Measurements from ENCODE around the gene ZER1.
"Not testable (repeated sequence)": the region's sequence is repeated elsewhere in the genome, so short reads cannot be mapped to it uniquely, and the experiment has no call there.

Gene ZER1

GRCh38 chr9:128771745-128772519 is at the start of gene ZER1:
Gene ZER1 (minus strand): TSS chr9:128771927. CDS start chr9:128755565, 16,362 bp downstream.
- peak; percentile 31 for DNase-seq (ENCODE audit: low read depth)

DNA sequence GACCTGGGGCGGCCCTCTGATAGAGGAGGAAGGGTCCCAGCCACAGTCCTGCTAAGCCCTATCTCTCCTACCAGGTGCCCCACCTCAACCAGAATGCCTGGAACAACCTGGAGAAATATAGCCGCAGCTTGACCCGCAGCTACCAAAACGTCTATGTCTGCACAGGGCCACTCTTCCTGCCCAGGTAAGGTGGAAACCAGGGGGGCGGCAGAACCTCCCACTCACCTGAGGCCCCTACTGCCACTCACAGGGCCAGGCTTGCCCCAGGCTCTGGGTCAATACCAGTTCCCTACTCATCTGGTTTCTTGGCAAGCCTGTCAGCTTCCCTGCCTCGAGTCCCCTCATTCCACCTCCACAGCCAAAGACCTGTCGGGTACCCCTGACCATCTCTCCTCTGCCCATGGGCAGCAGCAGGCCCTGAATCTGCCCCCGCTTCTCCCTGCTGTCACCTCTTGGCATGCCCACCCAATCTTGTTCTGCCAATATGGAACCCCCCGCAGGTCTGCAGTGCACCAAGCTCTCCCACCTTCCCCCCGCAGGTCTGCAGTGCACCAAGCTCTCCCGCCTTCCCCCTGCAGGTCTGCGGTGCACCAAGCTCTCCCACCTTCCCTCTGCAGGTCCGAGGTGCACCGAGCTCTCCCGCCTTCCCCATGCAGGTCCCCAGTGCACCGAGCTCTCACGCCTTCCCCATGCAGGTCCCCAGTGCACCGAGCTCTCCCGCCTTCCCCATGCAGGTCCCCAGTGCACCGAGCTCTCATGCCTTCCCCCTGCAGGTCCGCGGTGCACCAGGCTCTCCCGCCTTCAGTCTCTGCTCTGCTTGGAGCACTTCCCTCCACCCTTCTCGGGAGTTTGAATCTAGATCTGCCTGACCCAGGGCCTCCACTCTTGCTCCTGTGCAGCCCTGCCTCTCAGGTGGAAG is 49.2 kb upstream of the ZER1 start:
- DNase-seq (ENCODE audit: low read depth), result no peak

DNA sequence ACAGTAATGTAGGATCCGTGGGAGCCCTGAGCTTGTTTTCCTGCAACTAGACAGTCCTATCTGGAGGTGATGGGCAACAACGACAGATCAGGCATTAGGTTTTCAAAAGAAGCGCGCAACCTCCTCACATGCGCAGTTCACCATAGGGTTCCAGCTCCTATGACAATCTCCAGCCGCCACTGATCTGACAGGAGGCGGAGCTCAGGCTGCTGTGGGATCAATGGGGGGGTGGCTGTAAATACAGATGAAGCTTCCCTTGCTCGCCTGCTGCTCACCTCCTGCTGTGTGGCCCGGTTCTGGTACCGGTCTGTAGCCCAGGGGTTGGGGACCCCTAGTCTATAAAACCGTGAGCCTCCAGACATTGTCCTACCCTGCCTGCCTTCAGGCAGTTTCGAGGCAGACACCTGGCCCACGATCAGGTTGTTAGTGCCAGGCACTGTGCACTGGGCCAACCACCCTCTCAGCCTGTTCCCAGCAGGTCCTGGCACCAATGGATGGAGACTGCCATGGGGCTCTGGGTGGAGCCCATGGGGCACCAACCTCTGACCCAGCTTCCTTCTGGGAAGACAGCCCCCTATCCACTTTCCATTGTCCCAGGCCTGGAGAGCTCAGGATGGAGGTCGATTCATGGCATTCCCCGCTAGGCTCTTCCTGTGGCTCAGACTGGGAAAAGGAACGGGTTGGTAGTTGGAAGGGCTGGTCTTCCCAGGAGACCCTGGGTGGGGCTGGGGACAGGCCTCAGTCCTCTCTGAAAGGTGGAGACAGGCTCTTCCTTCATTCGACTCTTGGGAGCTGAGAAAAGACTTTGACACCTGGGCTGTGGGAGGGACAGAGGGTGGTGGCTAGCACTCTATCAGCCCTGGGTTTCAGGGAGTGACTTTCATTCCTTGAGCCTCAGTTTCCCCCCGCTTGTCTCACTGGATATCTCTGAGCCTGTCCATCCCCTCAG is 48.3 kb upstream of the ZER1 start:
- no peak for DNase-seq (ENCODE audit: low read depth)

DNA sequence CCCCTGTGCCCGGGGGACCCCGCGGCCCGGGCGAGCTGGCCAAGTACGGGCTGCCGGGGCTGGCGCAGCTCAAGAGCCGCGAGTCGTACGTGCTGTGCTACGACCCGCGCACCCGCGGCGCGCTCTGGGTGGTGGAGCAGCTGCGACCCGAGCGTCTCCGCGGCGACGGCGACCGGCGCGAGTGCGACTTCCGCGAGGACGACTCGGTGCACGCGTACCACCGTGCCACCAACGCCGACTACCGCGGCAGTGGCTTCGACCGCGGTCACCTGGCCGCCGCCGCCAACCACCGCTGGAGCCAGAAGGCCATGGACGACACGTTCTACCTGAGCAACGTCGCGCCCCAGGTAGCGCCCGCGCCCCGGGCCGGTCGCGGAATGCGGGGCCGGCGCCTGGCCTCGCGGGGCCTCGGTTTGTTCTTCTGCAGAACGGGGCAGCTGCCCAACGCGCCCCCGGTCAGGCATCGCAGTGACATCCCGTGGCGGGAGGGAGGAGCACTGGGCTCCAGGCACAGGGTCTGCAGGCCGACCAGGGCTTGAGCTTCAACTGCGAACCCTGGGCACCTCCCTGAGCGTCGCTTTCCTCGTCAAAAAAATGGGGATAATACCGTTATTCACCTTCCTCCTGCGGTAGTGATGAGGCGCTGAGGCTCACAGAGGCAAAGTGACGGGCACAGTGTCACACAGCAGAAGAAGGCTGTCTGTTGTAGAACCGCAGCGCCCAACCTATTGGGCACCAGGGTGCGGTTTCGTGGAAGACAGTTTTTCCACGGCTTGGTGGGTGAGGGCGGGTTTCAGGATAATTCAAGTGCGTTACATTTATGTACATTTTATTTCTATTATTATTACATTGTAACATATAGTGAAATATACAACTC is 47.4 kb upstream of the ZER1 start:
- DNase-seq (ENCODE audit: low read depth), result no peak

DNA sequence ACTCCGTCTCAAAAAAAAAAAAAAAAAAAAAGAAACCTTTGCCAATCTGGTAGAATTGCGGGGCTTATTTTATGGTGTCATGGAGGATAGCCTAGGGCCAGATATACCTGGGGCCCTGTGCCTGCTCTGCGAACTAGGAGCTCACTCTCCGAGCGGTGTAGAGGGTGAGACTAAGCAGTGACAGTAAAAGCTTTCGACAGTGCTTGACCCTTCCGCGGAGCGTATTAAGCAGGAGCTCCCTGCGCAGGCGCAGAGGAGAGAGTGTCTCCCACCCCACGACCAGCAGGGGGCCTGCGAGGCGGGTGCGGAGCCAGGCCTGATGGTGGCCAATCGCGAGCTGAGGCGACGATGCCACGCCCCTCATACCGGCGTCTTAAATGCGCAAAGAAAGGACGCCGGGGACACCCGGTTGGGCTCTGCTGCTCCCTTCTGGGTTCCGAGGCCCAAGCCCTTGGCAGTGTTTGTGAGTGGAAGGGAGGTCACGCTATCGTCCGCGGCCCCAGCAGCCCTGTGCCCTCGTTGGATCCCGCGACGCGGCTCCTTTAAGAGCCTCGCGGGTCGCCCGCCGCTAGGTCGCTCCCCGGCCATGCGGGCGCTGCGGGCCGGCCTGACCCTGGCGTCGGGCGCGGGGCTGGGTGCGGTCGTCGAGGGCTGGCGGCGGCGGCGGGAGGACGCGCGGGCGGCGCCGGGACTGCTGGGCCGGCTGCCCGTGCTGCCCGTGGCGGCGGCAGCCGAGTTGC is 46.5 kb upstream of the ZER1 start, which contains the start of gene ENDOG:
Gene ENDOG, plus strand, starts transcription at position 402 of the 740 bp plus-strand sequence. Its CDS starts 185 bp downstream, at position 587.
- DNase-seq (ENCODE audit: low read depth), result peak; percentile 76

- no peak for DNase-seq (ENCODE audit: low read depth)
Observed at GRCh38 chr9:128810873-128811272, 39.1 kb upstream of the ZER1 start.

DNA sequence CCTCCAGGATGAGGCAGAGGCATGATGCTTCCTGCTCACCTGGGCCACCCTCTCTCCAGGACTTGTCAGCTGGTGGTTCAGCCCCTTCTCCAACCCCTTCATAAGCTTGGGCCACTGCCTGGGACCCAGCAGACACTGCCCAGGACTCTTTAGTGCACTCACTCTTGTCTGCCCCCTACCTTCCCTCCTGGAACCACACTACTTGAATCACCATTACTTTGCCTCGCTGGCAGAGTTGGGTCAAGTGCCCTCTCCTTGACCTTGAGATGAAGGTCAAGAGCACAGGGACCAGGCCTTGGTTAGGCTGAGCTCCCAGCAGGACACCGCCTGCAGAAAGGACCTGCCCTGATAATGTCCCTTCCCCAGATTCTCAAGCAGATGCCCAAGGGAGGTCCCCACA is 38.1 kb upstream of the ZER1 start:
- no peak for DNase-seq (ENCODE audit: low read depth)

- DNase-seq (ENCODE audit: low read depth), result no peak
Observed at GRCh38 chr9:128809036-128809599, 37.4 kb upstream of the ZER1 start.

GRCh38 chr9:128808543-128808942 is 36.8 kb upstream of the ZER1 start:
- no peak for DNase-seq (ENCODE audit: low read depth)

- DNase-seq (ENCODE audit: low read depth), result no peak
Observed at GRCh38 chr9:128807827-128808226, 36.1 kb upstream of the ZER1 start.

DNA sequence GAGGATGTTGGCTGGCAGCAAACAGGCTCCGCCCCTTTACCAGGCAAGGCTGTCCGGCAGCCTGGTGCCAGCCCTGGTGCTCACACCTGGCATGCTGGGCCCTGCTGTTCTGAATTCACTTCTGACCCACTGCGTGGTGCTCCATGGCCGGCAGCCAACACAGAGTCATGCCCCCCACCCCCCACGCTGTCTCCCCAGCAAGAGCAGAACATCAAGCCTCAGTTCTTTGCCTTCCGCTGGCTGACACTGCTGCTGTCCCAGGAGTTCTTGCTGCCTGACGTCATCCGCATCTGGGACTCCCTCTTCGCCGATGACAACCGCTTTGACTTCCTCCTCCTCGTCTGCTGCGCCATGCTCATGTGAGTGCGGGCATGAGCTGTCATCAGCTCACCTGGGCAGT is 33.9 kb upstream of the ZER1 start:
- DNase-seq (ENCODE audit: low read depth), result no peak

DNA sequence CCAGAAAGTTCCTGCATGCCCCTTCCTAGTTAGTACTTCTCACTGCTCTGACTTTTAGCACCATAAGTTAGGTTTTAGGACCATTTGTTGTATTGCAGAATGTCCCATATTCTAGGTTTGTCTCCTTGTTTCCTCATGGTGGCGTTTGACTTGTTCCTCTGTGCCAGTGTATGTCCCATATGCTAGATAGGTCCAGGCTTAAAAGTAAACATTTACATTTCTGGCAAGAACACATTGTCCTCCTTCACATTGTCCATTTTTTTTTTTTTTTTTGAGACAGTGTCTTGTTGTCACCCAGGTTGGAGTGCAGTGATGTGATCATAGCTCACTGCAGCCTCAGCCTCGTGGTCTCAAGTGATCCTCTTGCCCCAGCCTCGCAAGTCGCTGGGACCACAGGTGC is 30.8 kb upstream of the ZER1 start:
- no peak for DNase-seq (ENCODE audit: low read depth)

- no peak for DNase-seq (ENCODE audit: low read depth)
Observed at GRCh38 chr9:128800061-128800460, 28.3 kb upstream of the ZER1 start.

- DNase-seq (ENCODE audit: low read depth), result no peak
Observed at GRCh38 chr9:128798896-128799295, 27.2 kb upstream of the ZER1 start.

- DNase-seq (ENCODE audit: low read depth), result not testable (repeated sequence)
Observed at GRCh38 chr9:128794961-128795360, 23.2 kb upstream of the ZER1 start.

GRCh38 chr9:128792978-128793686 is 21.4 kb upstream of the ZER1 start:
- no peak for DNase-seq (ENCODE audit: low read depth)

- DNase-seq (ENCODE audit: low read depth), result no peak
Observed at GRCh38 chr9:128792134-128792533, 20.4 kb upstream of the ZER1 start.

- DNase-seq (ENCODE audit: low read depth), result no peak
Observed at GRCh38 chr9:128790536-128790935, 18.8 kb upstream of the ZER1 start.

DNA sequence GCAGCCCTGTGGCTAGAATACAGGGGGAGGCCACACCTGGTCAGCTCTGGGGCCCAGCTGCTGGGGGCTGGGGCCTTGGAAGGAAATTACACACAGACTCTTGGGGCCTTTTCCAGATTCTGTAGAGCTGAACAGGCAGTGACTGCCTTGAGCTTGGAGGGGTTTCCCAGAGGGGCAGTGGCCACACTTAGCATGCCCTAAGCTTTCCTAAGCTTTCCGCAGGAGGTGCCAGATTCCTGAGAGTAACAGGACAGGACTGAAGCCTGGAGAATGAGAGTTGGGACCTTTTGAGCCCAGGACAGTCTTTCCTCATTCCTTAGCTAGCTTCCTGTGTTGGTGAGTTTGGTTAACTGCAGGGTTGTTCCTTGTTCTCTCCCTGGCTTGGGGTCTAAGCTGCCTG is 16.7 kb upstream of the ZER1 start:
- no peak for DNase-seq (ENCODE audit: low read depth)
